Stimulated activated CD8-positive, alpha-beta memory T cell treated with anti-CD3 and anti-CD28 coated beads, Interleukin-4, amount 100 ng/mL, for 48 hours (primary cell): ENCODE measurements around the gene ALPK3.

Source experiments
- DNase-seq: peaks from one replicate; pipeline ENCODE4 v3.0.0-alpha.2; 2020

The ALPK3 gene, protein sequence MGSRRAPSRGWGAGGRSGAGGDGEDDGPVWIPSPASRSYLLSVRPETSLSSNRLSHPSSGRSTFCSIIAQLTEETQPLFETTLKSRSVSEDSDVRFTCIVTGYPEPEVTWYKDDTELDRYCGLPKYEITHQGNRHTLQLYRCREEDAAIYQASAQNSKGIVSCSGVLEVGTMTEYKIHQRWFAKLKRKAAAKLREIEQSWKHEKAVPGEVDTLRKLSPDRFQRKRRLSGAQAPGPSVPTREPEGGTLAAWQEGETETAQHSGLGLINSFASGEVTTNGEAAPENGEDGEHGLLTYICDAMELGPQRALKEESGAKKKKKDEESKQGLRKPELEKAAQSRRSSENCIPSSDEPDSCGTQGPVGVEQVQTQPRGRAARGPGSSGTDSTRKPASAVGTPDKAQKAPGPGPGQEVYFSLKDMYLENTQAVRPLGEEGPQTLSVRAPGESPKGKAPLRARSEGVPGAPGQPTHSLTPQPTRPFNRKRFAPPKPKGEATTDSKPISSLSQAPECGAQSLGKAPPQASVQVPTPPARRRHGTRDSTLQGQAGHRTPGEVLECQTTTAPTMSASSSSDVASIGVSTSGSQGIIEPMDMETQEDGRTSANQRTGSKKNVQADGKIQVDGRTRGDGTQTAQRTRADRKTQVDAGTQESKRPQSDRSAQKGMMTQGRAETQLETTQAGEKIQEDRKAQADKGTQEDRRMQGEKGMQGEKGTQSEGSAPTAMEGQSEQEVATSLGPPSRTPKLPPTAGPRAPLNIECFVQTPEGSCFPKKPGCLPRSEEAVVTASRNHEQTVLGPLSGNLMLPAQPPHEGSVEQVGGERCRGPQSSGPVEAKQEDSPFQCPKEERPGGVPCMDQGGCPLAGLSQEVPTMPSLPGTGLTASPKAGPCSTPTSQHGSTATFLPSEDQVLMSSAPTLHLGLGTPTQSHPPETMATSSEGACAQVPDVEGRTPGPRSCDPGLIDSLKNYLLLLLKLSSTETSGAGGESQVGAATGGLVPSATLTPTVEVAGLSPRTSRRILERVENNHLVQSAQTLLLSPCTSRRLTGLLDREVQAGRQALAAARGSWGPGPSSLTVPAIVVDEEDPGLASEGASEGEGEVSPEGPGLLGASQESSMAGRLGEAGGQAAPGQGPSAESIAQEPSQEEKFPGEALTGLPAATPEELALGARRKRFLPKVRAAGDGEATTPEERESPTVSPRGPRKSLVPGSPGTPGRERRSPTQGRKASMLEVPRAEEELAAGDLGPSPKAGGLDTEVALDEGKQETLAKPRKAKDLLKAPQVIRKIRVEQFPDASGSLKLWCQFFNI (N-terminal part only)

DNA sequence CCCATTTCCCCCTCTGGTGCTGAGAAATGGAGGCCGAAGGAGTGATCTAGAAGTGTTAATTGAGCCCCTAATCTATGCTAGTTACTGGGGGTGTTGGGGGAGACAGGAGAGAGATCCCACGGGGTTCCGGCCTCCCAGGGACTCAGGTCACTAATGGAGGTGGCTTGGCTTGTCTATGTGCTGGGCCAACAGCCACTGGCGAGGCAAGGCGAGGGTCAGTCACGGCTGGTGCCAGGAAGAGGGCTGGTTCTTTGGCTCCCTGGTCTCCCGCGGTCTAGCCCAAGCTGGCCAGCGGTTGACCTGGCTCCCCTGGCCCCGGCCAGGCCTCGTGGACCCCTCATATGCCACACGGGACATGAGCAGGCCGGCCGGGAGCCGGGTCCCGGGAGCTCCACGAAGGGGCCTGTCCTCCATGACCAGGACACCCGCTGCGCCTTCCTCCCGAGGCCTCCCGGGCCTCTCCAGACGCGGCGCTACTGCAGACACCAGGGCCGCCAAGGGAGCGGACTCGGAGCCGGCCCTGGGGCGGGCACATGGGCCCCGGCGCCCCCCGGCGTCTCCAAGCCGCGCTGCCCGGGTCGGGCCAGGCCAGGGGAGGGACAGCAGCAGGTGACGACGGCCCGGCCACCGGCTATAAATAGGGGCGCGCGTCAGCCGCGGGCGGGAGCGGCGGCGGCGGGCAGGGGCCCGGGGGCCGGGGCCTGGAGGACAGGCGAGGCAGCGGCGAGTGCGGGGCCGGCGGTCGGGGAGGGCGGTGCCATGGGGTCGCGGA is at the start of gene ALPK3:
Gene ALPK3 (plus strand): TSS at position 663 of the 772 bp plus-strand sequence. CDS start 97 bp downstream, at position 760.
- no peak for DNase-seq

DNA sequence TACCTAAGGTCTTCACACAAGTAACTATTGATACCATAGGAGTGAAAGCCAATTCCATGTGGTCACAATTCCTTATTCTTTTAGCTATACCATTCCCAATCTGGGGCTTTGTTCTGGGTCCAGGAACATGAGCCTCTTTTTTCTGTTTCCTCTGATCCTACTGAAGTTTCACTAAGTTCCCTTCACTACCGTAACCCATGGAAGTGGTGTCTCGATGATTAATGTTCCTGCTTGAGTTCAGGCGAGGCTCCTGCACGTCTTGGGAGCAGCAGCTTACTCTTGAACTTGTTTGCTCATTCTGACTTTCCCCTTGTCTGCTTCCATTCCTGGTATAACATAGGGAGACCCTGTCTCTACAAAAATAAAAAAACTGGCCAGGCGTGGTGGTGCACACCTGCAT is 45.1 kb upstream of the ALPK3 start:
- no peak for DNase-seq

DNA sequence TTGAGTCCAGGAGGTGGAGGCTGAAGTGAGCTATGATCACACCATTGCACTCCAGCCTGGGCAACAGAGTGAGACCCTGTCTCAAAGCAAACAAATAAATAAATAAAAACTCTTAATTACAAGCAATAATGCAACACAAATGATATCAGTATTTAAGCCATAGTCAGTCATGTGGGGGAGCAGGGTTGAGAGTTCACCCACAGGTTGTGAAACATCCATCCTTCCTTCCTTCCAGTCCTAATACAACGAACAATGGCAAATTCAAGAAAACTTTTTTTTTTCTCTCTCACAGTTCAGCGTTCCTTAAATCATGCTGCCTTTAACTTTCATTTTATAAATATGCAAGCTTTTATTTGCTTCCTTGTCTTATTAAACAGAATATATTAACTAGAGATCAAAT is 44.7 kb upstream of the ALPK3 start:
- DNase-seq, result no peak

DNA sequence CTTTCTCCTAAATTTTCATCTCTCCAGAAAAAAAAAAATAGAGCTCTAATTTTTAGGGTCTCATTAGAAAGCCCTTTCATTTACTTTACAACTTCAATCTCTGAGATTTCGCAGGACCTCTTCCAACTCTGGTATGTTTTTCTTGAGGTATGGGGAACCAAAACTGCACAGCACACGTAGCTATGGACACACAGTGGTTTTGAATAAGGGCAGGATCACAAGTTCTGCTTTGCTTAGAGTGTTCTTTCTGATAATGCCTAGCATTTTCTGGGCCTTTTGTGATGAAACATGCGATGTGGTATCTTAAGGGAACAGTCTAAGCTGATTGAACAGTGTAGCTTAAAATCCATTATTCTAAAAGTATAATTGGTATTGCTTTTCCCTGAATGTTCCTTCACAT is 43.4 kb upstream of the ALPK3 start:
- no peak for DNase-seq

DNA sequence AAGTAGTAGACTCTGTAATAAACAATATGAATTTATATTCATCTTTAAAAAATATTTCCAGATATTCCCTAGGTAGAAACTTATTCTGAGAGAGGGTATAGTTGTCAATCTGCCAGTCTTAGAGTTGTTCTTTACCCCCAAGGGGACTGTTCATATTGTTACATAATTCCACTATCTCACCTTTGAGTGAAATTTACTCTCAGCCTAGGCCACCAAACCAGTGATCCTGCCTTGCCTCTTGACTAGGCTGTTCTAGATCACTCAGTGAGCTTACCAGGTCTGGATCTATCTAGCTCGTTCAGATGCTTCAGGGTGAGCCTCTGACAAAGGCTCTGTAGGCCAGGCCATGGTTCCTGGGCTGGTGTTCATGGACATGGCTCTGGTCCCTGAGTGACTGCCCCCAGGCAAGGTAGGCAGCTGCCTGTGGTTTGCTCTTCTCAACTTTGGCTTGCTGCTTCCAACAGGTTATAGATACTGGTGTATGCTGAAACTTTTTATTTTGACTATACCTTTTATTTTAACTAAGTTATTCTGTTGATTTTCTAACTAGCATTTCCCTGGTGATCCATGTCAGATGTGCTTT is 41.2 kb upstream of the ALPK3 start:
- no peak for DNase-seq

DNA sequence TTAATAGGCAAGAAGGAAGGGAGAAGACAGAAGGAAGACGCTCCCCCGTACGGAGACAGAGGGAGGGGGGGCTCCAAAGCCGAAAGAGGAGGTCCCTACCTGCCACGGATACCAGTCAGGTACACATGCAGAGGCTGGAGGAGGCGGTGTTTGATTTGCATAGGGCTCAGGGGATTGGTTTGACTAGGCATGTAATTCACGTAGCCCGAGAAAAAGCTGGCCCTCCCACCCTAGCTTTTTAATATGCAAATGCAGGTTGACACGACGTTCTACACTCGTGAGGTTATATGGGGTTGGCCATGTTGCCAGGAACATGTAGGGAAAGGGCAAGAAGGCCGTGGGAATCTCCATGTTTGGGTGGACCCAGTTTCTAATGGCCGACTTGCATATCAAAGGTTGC is 39.0 kb upstream of the ALPK3 start:
- DNase-seq, result no peak

DNA sequence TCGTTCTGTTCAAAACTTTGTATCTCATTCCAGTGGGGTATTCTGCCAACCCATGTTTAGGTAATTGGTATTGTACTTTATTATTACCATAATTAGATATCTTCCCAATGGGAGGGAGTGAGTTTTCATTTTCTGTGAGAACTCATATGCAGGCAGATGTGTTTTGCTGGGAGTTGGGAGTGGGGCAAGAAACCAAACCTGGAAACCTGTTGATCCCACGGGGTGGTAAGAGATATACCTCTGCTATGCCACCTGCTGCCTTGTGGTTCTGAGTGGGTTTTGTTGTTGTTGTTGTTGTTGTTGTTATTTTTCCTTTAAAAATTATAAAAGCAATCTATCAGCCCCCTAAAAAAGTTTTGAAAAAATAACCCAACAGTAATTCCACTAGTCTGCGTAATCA is 36.7 kb upstream of the ALPK3 start:
- DNase-seq, result no peak

DNA sequence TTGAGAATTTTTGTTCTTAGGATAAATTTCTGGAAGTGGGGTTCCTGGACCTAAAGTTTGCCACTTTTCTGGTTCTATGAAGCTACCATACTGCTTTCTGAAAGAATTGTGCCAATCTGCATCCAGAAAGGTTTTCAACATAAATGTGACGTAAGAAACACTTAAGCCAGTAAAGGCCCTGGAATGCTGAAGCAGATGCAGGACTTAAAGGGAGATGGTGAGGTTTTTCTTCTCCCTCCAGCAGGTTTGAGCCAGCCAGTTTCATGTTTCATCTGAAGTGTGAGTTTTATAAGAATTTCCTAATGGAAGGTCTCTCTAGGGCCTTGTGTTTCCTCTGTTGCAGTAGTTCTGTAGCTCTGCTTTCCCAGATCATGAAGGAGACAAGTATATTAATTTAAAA is 35.7 kb upstream of the ALPK3 start:
- no peak for DNase-seq

DNA sequence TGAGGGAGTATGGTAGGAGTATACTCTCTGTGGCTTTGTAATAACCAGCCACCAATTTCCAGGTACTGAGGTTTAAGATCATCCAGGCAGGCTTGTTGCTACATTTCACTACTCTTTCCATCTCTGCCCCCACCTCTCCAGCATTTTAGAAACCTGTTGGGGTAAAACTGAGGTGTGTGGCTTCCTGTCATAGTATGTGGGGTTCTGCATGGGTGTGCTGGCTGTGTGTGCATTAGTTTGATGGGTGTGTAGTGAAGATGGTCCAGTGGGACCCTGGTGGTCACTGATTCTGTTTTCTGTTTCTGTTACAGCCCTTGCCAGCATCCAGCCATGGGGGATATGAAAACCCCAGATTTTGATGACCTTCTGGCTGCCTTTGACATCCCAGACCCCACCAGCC is 34.8 kb upstream of the ALPK3 start:
- DNase-seq, result no peak

DNA sequence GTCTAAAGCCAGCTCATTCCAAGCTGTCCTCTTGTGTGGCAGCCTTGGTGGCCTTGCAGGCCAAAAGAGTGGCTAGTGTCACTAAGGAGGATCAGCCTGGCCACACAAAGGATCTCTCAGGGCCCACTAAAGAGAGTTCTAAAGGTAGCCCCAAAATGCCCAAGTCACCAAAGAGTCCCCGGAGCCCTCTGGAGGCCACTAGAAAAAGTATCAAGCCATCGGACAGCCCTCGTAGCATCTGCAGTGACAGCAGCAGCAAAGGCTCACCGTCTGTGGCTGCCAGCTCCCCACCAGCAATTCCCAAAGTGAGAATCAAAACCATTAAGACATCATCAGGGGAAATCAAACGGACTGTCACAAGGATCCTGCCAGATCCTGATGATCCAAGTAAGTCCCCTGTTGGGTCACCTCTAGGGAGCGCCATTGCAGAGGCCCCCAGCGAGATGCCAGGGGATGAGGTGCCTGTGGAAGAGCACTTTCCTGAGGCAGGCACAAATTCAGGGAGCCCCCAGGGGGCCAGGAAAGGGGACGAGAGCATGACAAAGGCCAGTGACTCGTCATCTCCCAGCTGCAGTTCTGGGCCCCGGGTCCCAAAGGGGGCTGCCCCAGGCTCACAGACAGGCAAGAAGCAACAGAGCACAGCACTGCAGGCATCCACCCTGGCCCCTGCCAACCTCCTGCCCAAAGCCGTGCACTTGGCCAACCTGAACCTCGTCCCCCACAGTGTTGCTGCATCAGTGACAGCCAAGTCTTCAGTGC is 33.5 kb upstream of the ALPK3 start:
- no peak for DNase-seq

DNA sequence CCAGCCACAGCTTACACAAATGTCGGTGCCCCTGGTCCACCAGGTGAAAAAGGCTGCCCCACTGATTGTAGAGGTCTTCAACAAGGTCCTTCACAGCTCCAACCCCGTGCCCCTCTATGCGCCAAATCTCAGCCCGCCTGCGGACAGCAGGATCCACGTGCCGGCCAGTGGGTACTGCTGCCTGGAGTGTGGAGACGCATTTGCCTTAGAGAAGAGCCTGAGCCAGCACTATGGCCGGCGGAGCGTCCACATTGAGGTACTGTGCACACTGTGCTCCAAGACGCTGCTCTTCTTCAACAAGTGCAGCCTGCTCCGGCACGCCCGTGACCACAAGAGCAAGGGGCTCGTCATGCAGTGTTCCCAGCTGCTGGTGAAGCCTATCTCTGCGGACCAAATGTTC is 32.9 kb upstream of the ALPK3 start:
- DNase-seq, result no peak

DNA sequence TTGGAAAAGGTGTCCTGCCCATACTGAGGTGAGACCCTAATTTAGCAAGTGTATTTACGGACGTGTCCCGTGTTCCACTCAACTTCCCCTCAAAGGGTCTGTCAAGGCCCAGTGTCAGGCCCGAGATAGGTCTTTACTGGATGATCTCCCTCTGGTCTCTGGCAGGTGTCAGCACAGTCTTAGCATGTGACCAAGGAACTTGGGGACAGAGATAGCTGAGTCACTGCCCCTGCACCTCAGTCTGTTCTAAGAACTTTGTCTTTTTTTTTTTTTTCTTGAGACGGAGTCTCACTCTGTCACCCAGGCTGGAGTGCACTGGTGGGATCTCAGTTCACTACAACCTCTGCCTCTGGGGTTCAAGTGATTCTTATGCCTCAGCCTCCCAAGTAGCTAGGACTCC is 32.1 kb upstream of the ALPK3 start:
- no peak for DNase-seq

DNA sequence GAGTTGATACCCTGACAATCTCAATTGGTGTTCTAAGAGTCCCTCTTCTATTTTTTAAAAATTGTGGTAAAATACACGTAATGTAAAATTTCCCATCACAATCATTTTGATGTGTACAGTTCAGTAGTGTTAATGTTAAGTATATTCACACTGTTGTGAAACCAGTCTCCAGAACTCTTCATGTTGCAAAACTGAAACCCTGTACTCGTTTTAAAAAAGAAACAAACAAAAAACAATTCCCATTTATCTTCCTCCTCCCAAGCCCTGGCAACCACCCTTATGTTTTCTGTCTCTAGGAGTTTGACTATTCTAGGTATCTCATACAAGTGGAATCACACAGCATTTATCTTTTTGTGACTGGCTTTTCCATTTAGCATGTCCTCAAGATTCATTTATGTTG is 28.7 kb upstream of the ALPK3 start:
- no peak for DNase-seq

DNA sequence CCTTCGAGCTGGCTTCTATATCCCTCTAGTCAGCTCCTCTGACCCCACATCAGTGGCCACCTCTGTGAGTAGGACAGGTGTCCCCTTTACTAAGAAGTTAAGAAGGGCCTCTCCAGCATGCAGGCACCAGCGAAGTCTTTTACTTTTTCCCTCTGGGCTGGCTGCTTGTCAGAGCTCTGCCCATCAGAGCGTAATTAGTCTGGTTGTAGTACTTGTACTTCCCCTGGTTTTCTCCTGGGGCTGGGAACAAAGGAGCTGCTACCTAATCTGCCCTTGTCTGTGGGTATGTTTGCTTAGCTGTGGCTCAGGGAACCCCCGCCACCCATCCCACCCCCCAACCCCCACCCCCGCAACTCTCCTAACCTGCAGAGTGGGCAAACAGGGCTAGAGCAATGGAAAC is 27.4 kb upstream of the ALPK3 start:
- no peak for DNase-seq

DNA sequence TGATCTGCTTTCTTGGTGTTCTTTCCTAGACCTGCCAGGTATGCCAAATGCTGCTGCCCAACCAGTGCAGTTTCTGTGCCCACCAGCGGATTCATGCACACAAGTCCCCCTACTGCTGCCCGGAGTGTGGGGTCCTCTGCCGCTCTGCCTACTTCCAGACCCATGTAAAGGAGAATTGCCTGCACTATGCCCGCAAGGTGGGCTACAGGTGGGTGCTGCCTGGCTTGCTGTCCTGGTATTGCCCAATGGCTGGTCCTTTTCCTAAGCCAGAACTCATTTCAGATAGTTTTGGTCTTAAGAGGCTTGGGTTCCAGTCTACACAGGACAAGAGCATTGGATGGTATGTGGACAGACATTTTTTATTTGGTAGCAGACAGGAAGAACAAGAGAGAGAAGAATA is 26.5 kb upstream of the ALPK3 start:
- no peak for DNase-seq

DNA sequence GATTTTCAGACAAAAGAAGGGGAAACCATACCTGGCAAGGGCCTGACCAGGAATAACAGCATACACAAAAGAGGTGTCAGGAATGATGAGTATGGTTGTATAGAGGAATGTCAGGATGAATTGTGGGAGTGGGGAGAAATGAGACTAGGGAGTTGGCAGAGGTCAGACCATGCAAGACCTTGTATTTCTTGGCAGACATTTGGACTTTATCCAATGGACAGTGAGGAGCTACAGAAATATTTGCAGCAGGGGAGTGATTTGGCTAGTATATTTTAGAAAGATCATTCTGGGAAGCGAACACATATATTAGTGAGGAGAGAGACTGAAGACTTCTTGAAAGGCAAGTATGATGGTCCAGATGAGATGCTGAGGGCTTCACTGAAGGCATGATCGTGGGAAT is 25.4 kb upstream of the ALPK3 start:
- no peak for DNase-seq

DNA sequence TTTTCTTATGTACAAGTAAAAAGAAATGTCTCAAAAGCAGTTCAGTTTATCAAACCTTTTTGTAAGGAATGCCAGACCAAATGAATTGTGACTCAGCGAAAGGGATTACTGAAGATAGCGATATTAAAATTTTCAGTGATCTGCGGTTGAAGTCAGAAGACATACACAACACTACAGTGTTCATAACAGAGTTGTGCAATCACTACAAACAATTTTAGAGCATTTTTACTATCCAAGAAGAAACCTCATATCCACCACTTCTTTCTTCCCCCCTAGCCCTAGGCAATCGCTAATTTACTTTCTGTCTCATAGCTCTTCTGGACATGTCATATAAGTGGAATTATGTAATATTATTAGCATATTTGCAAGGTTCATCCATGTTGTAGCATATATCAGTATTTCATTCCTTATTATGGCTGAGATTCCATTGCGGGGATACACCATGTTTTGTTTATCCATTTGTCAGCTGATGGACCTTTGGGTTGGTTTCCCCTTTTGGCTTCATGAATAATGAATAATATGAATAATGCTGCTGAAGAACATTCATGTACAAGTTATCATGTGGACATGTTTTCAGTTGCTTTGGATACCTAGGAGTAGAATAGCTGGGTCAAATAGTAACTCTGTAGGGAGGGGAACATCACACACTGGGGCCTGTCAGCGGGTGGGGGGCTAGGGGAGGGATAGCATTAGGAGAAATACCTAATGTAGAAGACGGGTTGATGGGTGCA is 23.6 kb upstream of the ALPK3 start:
- no peak for DNase-seq

DNA sequence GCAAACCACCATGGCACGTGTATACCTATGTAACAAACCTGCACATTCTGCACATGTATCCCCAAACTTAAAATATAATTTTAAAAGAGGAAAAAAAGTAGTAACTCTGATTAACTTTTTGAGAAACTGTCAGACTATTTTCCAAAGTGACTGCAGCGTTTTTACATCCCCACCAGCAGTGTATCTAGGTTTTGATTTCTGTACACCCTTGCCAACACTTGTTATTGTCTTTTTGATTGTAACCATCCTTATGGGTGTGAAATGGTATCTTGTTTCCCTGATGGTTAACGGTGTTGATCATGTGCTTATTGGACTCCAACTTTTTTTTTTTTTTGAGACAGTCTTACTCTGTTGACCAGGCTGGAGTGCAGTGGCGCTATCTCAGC is 23.0 kb upstream of the ALPK3 start:
- no peak for DNase-seq

DNA sequence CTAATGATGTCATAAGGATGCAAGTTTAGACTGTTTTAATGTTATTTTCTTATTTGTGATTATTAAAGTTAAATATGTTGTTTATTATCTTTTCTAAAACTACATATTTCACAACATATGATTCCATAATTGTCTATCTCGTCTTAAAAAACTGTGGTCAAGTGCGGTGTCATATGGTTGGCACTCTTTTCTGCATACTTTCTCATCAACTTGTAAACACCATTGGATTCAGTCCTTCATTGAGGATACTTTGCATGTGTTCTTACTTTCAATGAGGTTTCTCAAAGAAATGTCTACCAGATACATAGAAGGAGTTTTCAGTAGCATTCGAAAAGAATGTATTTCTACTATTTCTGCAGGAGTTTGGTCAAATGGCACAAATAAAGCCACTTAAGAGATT is 22.0 kb upstream of the ALPK3 start:
- no peak for DNase-seq

DNA sequence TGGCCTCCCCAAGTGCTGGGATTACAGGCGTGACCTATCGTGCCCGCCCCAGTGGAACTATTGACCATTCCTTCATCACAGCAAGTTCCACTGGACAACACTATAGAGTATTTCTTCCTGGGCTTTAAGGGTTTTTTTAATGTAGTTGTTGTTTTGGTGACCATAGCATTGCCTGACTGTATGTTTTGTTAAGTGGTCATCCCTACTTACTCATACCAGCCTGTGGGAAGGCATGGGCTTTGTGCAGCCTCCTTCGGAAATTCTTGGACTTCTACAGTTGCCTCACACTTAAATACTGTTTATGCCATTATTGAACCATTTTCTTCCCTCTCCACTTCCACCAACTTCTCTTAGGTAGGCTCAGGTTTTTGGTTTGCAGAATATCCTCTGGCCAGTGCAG is 19.9 kb upstream of the ALPK3 start:
- no peak for DNase-seq

DNA sequence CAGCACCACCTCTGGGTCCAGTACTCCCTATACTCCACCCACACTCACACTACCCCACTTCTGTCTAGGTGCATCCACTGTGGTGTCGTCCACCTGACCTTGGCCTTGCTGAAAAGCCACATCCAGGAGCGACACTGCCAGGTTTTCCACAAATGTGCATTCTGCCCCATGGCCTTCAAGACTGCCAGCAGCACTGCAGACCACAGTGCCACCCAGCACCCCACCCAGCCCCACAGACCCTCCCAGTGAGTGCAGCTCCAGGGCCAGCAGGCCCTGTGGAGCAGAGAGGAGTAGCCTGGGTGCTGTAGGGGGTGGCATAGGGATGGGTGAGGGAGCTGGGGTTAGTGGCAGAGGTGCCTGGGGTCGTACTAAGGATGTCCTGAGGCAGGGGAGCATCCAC is 19.4 kb upstream of the ALPK3 start:
- no peak for DNase-seq
